ENCODE results near the gene BAHD1.

GRCh38 chr15:40460404-40460803 is 19.7 kb downstream of the BAHD1 start:
- TF ChIP-seq ESRRG (CRISPR knock-in tag; IDR thresholded peaks at IDR 0.05): no peak
- TF ChIP-seq TSHZ2 (CRISPR knock-in tag; IDR thresholded peaks at IDR 0.05): no peak
- no peak for TF ChIP-seq RARB (CRISPR knock-in tag; IDR thresholded peaks at IDR 0.05)
- no peak for TF ChIP-seq ZNF8 (CRISPR knock-in tag; IDR thresholded peaks at IDR 0.05)
- no peak for TF ChIP-seq PPARA (CRISPR knock-in tag; IDR thresholded peaks at IDR 0.05; ENCODE audit: borderline replicate concordance)
- no peak for TF ChIP-seq ISL1 (CRISPR knock-in tag; IDR thresholded peaks at IDR 0.05)
- TF ChIP-seq ZNF70 (CRISPR knock-in tag; IDR thresholded peaks at IDR 0.05): no peak
- no peak for TF ChIP-seq TOX (CRISPR knock-in tag; IDR thresholded peaks at IDR 0.05; ENCODE audit: borderline replicate concordance)
- TF ChIP-seq ZNF565 (CRISPR knock-in tag; conservative IDR thresholded peaks at IDR 0.05; ENCODE audit: low read depth): no peak
- no peak for TF ChIP-seq PATZ1 (CRISPR knock-in tag; IDR thresholded peaks at IDR 0.05; ENCODE audit: borderline replicate concordance)
- TF ChIP-seq GLIS3 (CRISPR knock-in tag; IDR thresholded peaks at IDR 0.05): no peak
- no peak for TF ChIP-seq BACH2 (CRISPR knock-in tag; IDR thresholded peaks at IDR 0.05; ENCODE audit: borderline replicate concordance)

Measured in SK-N-SH treated with all-trans-retinoic acid at 6 μM for 48 hours (cell line).